ENCODE data around the gene TECPR2.

Gene TECPR2

DNA sequence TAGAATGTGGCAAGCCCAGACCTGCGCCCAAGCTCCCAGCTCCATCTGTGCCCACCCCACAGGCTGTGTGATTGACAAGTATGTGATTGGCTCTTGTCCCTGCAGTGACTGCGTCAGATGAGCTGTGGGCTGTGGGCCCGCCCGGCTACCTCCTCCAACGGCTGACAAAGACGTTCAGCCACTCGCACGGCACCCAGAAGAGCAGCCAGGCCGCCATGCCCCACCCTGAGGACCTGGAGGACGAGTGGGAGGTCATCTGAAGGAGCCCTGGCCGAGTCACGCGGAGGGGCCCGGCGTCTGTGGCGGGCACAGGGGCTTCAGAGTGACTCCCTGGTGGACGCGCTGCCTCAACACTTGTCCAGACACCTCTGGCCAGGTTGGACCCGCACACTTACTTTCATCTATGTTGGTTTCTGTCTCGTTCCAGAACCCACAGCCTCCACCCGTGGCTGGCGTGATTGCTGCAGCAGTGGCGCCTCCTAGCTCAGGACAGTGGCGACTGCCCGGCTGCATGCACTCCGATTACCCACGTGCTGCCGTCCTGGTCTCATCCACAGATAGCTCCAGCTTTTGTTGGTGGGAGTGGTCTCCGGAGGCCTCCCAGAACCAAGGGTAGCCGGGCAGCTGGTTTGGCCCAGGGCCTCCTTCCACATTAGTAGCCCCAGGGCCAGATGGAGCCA lies 135.4 kb downstream of the TECPR2 start:
- DNase-seq (ENCODE audit: low spot score) = no peak

- DNase-seq (ENCODE audit: low spot score) = no peak
Measured at GRCh38 chr14:102498678-102499265, 136.0 kb downstream of the TECPR2 start.

DNA sequence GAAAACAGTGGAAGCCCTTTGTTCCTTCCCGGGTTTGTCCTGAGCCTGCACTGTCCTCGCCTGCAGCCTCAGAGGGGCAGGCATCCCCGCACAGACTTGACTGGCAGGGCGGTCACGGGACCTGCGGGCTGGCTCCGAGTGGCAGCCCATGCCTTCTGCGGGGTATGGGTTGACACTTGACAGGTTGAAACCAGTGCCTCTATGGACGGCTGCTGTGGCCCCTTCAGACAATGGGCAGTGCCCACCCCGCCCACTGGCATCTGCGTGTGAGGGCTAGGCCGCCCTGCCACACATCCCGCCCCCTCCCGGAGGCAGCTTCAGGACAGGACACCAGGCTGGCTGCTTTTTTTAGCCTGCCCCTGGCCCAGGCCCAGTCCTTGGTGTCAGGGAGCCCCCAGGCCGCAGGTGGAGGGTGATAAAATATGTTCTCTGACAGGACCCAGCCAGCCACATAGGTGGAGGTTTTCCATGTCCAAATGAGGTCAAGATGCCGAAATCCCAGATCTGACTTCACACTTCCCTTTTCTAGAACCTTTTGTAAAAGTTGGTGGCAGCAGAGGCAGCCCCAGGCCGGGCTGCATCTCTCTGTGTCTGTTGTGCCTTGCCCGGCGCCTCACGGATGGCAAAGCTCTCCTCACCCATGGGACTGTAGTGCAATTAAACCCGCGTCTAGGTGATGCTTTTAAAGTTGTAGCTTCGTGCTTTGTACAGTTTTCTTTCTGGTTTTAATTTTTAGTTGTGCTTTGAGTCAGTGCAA lies 136.8 kb downstream of the TECPR2 start:
- DNase-seq (ENCODE audit: low spot score) = no peak

- DNase-seq (ENCODE audit: low spot score) = peak; percentile 81
Measured at GRCh38 chr14:102500158-102500662, 137.5 kb downstream of the TECPR2 start.

- DNase-seq (ENCODE audit: low spot score) = no peak
Measured at GRCh38 chr14:102500713-102501112, 138.0 kb downstream of the TECPR2 start.

- no peak for DNase-seq (ENCODE audit: low spot score)
Measured at GRCh38 chr14:102501751-102502315, 139.1 kb downstream of the TECPR2 start.

DNA sequence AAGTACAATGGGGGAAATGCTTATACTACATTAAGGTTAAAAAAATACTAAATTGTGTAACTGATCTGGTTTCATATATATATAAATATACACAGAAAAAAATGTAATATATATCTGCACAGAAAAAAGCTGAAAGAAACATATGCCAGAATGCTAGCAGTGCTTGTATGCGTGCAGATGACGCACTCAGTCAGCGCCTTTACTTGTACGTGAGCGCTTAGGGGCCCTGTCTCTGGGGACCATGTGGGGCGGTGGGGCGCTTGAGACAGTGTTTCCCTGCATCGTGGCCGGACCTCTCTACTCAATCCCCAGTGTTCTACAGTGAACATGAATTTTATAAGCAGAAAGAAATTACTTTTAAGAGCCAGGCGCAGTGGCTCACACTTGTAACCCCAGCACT lies 139.8 kb downstream of the TECPR2 start:
- no peak for DNase-seq (ENCODE audit: low spot score)

DNA sequence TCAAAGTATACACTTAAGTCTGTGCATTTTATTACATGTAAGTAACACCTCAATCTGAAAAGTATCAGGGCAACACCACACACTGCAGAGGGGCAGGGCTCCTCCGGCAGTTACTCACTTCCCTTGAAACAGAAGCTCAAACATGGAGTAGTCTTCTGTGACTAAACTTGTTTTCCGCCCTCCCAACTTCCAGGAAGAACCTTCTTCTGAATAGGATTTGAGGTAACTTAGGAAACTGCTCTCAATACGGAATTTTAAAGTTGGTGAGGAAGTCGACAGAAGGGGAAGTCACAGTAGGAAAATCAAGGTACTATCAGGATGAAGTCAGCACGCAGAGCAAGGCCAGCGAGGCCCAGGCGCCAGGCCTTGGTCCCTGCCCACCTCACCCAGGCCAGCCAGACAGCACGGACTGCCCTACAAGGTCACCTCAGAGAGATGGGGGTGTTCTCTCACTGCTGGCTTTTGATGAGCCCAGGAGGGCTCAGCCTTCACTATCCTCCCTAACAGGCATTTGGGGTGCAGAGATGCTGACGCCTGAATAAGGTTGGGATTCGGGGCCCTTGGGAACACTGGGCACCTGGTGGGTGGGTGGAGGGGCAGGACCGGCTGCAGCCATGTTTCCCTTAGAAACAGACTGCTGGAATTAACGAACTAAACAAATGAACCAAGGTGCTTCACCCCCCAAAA lies 141.0 kb downstream of the TECPR2 start:
- DNase-seq (ENCODE audit: low spot score) = no peak

GRCh38 chr14:102504328-102504999 lies 141.7 kb downstream of the TECPR2 start:
- DNase-seq (ENCODE audit: low spot score) = no peak

DNA sequence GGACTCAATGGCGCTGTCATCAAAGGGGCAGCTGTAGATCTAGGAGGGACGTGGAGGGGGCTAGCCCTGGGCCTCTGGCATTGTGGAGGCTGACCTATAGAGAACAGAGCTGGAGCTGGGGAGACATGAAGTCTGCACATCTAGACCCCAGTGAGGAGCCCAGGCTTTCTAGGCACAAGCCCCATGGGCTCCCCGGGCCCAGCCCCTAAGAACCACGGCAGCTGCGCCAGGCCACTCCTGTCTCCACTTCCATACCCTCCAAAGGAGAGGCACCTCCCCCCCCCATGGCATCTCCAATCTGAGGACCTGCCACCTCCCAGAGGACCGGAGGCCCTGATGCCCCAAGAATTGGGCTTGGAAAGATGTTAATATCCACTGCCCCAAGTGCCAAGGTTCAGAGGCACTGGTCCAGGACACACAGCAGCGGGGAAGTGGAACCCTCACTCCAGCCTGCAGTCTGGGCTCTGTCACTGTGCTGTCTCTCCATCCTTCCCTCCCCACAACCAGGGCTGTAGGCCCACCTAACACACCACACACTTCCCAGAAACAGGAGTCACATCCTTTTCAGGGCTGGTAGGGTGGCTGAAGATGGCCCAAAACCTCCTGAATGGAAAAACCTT lies 142.4 kb downstream of the TECPR2 start:
- no peak for DNase-seq (ENCODE audit: low spot score)

DNA sequence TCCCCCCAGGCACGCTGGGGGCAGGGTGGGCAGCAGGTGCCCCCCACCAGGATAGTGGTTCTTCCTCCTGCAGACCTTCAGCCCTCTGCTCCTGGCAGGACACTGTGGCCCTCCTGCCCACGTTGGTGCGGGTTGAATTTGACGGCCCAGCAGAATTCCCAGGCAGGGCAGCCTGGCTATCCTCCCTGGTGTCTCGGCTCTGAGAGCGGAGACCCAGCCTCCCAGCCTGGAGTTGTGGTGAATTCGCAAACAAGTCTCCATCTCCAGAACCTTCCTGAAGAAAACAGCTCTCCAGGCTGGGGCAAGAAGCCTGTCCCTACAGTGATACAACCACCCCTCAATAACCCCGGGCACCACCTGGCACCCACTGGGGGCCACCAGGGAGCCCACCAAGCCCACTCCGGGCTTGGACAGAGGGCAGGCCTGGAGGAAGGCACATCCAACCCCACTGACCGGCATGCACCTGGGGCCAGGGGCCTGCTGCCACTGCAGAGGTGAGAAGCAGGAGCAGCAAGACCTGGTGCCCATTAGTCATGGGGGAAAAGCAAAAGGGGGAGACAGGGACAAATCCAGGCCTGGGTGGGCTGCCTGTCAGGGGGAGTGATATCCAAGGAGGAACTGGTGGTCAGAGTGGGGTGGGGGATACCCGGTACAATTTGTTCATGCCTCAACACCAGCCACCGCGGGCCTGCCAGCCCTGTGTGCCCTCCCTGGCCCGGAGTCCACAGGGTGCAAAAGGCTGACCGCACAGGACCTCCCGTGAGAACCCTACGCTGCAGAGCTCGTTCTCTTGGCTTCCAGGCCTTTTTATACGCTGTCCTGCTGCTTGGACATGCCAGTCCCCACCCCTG lies 143.3 kb downstream of the TECPR2 start:
- DNase-seq (ENCODE audit: low spot score) = no peak

DNA sequence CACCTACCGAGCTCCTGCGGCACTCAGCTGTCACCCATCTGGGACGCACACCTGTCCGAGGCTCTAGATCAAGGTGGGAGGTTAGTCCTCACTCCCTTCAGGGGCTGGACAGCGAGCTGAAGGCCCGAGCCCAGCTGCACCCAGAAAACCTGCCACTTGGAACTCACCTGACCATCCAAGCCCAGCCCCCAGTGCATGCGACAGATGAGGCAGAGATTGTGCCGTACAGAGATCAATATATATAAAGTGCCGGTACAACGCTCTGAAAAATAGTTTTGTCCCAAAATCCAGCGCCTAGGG lies 143.8 kb downstream of the TECPR2 start:
- DNase-seq (ENCODE audit: low spot score) = no peak

DNA sequence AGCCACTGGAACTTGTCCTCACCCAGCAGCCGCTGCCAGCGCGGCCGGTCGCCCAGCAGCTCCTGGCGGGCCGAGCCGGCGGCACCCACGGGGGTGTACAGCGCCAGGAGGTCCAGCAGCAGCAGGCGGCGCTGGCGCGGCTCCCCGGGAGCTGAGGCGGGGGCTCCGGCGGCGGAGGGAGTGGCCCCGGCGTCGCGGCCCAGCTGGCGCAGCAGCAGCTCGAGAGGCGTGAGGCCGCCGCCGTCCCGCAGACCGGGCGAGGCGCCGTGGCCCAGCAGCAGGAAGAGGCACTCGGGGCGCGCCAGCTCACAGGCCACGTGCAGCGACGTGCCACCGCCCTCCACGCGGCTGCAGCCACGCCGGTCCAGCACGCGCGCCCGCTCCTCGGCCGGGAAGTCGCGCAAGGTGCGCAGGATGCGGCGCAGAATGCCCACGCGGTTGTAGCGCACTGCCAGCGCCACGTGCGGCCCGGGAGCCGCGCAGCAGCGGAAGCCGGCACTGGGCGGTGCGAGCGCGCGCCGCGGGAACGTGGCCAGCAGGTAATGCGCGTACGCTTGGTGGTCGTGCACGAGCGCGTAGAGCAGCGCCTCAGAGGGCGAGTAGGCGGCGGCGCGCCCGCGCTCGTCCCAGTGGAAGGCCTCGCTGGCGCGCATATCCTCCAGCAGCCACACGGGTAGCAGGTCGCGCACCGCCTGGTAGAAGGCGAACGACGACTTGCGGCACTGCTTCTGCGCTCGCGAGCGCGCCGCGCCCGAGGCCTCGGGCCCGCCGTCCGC lies 144.5 kb downstream of the TECPR2 start:
- DNase-seq (ENCODE audit: low spot score) = no peak

DNA sequence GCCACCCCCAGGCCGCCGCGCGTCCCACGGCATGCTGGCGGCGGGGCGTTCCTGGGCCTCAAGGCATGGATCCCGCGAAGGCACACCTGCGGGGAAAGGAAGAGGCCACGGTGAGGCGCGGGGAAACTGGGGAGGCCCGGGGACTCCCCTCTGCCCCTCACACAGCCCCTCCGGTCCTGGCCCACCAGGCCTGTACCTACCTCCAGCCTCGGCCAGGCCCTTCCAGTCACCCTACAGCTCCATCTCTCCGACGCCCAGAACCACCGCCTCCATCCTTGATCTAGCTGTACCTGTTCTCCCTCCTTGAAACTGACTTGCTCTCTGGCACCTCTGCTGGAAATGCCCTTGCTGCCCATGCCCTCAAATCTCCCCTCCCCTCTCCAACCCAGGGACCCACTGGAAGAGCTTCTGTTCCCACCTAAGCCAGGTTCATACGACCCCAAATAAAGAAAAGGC lies 145.1 kb downstream of the TECPR2 start:
- no peak for DNase-seq (ENCODE audit: low spot score)

GRCh38 chr14:102508410-102508773 lies 145.7 kb downstream of the TECPR2 start:
- DNase-seq (ENCODE audit: low spot score) = no peak

DNA sequence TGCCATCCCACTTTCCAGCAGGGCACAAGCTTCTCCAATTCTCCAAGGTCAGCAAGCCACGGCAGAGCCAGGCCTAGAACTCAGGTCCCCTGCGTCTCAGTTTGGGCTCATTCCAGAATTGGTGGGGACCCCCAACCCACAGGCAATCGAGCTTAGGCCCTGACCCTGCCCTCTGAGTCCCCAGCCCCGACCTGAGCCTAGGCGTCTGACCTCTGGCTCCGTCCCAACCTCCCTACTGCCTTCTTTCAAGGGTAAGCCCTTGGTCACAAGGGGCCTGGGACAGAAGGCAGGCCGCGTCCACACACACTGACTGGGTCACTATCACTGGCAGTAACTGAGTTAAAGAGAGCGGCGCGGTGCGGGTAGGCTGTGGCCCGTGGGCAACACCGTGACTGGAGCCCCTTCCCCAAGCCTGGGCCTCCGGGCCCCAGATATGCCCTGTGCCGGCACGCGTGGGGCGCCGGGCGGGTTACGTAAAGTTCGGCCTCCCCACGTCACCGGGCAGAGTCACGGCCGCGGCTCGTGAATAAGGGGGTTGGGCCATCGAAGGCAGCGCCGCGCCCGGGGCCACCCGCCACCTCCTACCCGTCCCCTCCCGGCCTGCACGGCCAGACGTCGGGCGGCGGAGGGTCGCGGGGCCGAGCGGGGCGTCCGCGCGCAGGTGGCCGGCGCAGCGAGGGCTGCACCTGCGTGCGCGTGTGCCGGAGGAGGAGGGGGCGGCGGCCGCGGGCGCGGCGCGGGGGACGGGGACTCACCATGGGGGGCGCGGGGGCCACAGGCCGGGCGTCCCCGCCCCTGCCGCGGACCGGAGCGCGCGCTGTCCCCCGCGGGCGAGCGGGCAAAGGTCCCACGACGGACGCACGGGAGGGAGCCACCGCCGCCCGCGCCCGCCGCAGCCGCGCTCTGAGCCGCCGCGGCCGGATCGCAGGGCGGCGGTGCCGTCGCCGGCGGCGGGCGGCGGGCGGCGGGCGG lies 146.3 kb downstream of the TECPR2 start:
- peak; percentile 77 for DNase-seq (ENCODE audit: low spot score)

- DNase-seq (ENCODE audit: low spot score) = peak; percentile 98
Measured at GRCh38 chr14:102509746-102510615, 147.2 kb downstream of the TECPR2 start, which contains the start of gene ANKRD9. TSS of gene ANKRD9 (minus strand) at chr14:102509776. CDS start at chr14:102507889, 1,887 bp downstream.
